GM19035 (cell line): ENCODE data around the gene MSANTD3.
"Not testable (repeated sequence)": the region's sequence is repeated elsewhere in the genome, so short reads cannot be mapped to it uniquely, and the experiment has no call there.

ENCODE experiments used
- ATAC-seq: cut with Tn5 transposase; IDR thresholded peaks from one replicate; pipeline ENCODE4 v1.9.1; 2021; ENCODE audit not compliant: unreplicated experiment

The MSANTD3 gene

GRCh38 chr9:100428871-100429654, 2.1 kb downstream of the MSANTD3 start:
- no peak for ATAC-seq

GRCh38 chr9:100430286-100430940, 3.5 kb downstream of the MSANTD3 start:
- ATAC-seq: no peak

- ATAC-seq: no peak
Observed at GRCh38 chr9:100431886-100432285, 4.9 kb downstream of the MSANTD3 start.

GRCh38 chr9:100432736-100433135, 5.8 kb downstream of the MSANTD3 start:
- no peak for ATAC-seq

- ATAC-seq: no peak
Observed at GRCh38 chr9:100436571-100436970, 9.6 kb downstream of the MSANTD3 start.

GRCh38 chr9:100437860-100438805, 11.2 kb downstream of the MSANTD3 start:
- ATAC-seq: peak; percentile 42

GRCh38 chr9:100440071-100440470, 13.1 kb downstream of the MSANTD3 start:
- no peak for ATAC-seq

GRCh38 chr9:100440487-100440886, 13.5 kb downstream of the MSANTD3 start:
- not testable (repeated sequence) for ATAC-seq

GRCh38 chr9:100441911-100442361, 15.0 kb downstream of the MSANTD3 start:
- no peak for ATAC-seq

- ATAC-seq: no peak
Observed at GRCh38 chr9:100443781-100444768, 17.1 kb downstream of the MSANTD3 start.

GRCh38 chr9:100445161-100445902, 18.4 kb downstream of the MSANTD3 start:
- no peak for ATAC-seq

GRCh38 chr9:100445903-100446549, 19.1 kb downstream of the MSANTD3 start:
- no peak for ATAC-seq

GRCh38 chr9:100447041-100447440, 20.1 kb downstream of the MSANTD3 start:
- ATAC-seq: no peak

- no peak for ATAC-seq
Observed at GRCh38 chr9:100448266-100448665, 21.3 kb downstream of the MSANTD3 start.

GRCh38 chr9:100449420-100449819, 22.5 kb downstream of the MSANTD3 start:
- ATAC-seq: no peak

- ATAC-seq: no peak
Observed at GRCh38 chr9:100452894-100453293, 26.0 kb downstream of the MSANTD3 start.

- no peak for ATAC-seq
Observed at GRCh38 chr9:100455470-100455869, 28.5 kb downstream of the MSANTD3 start.

GRCh38 chr9:100457517-100457916, 30.6 kb downstream of the MSANTD3 start:
- no peak for ATAC-seq

- ATAC-seq: no peak
Observed at GRCh38 chr9:100459963-100460362, 33.0 kb downstream of the MSANTD3 start.
